Right hindlimb (tissue), 1 donor: Measurements from ENCODE around the gene LHFPL2.
"Not testable (repeated sequence)": the region's sequence is repeated elsewhere in the genome, so short reads cannot be mapped to it uniquely, and the experiment has no call there.

Experiments used
- DNase-seq: peaks from one replicate; pipeline ENCODE4 v3.0.0-alpha.2; 2018

LHFPL2 gene, protein sequence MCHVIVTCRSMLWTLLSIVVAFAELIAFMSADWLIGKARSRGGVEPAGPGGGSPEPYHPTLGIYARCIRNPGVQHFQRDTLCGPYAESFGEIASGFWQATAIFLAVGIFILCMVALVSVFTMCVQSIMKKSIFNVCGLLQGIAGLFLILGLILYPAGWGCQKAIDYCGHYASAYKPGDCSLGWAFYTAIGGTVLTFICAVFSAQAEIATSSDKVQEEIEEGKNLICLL

DNA sequence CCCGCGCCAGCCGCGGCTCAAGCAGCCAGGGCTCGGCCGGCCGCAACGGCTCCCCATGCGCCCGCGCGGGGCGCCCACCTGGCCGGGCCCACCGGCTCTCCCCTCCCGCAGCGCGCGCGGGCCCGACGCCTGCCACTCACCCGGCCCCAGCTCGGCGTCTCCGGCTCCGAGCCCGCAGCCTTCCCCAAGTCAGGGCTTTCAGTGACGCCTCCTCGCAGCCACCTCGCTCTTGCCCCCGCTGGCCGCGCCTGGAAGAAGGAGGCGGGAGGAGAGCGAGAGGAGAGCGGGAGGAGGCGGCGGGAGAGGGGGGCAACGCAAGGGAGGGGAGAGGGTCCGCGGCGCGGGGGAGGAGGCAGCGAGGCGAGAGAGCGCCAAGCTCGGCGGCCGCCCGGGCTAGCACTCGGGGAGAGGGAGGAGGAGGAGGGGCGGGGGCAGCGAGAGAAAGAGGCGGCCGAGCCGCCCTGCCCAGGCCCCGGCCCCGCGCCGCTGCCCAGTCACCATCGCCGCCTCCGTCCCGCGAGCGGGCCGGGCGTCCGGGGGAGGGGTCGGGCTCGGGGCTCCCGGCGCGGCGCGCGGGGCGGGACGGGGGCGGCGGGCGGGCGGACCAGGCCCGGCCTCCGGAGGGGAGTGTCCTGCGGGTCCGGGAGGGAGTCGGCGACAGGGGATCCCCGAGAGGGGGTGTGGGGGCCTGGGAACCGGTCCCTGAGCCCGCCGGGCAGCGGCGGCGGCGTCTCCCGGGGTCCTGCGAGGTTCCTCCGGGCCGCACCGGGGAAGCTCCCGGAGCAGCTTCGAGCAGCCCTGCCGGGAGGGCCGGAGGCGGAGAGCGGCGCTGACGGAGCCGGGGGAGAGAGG lies at the start of gene LHFPL2:
Gene LHFPL2, minus strand, starts transcription at position 414 of the 852 bp plus-strand sequence. CDS start 138,559 bp downstream, outside the sequence.
- peak; percentile 93 for DNase-seq

DNA sequence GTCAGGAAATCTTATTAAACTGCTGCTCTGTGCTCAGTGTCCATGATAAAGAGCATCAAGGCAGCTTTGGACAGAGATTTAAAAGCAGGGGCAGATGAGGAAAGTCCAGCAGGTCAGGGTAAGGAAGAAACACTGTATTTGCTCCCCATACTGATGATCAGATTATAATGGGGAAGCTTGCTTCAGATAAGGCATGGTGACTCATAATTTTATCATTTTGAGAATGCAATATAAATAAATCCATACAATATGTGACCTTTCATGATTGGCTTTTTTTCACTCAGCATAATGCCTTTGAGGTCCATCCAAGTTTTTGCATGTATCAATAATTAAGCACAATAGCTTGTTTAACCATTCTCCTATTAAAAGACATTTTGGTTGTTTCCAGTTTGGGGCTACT lies 48.1 kb upstream of the LHFPL2 start:
- DNase-seq: no peak

DNA sequence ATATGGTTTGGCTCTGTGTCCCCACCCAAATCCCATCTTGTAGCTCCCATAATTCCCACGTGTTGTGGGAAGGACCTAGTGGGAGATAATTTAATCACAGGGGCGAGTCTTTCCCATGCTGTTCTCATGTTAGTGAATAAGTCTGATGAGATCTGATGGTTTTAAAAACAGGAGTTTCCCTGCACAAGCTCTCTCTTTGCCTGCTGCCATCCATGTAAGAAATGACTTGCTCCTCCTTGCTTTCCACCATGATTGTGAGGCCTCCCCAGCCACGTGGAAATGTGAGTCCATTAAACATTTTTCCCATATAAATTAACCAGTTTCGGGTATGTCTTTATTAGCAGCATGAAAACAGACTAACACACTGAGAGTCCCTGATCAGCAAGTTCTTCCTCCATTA lies 47.5 kb upstream of the LHFPL2 start:
- DNase-seq: not testable (repeated sequence)

DNA sequence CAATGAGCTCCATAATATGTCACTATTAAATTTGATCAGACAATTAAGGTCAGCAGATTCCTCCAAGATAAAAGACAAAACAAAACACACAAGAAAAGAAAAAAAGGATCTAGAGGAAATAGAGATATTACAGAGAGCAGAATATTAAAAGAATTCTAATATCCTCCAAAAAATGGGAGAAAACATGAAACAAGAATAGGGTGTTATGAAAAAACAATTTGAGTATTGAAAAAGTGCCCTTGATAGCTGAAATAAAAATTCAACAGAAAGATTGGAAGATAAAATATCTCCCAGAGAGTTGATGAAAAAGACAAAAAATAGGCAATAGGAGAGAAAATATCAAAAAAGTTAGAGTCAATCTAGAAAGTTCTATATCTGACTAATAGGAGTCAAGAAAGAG lies 44.8 kb upstream of the LHFPL2 start:
- no peak for DNase-seq

DNA sequence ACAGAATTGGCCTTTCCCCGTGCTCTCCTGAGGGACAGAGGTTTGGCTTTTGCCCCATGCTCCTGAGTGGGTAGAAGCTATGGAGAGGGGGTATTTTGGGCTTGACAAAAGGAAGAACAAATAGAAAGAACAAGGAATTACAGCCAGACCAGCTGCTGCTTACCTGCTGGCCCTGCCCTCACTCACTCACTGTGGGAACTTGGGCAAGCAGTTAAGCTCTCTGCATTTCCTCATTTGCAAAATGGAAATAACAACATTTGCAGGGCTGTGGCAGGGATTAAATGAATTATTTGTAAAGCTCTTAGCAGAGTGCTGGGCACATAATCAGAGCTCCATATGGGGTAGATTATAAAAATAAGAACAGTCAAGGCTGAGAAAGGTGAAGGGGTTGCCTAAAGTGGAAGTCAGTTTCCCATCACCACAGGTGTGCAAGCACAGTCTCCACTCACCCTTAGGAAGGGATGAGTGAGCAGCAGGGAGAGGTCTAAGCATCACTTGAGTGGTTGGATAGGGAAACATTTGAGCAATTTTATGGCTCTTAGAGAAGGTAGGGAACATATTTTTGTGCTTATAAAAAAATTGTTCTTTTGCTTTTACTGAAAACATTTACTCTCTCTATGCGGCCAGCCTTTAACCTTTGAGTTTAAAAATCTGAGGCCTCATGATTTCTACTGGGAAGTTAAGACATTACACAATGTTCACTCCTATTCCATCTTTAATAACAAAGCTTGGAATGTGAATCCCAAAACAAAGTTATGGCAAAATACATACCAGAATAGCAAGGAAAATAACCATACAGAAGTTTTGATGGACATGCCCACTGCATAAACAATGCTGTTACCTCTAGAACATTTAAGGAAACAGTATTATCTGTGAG lies 42.8 kb upstream of the LHFPL2 start:
- DNase-seq: no peak

DNA sequence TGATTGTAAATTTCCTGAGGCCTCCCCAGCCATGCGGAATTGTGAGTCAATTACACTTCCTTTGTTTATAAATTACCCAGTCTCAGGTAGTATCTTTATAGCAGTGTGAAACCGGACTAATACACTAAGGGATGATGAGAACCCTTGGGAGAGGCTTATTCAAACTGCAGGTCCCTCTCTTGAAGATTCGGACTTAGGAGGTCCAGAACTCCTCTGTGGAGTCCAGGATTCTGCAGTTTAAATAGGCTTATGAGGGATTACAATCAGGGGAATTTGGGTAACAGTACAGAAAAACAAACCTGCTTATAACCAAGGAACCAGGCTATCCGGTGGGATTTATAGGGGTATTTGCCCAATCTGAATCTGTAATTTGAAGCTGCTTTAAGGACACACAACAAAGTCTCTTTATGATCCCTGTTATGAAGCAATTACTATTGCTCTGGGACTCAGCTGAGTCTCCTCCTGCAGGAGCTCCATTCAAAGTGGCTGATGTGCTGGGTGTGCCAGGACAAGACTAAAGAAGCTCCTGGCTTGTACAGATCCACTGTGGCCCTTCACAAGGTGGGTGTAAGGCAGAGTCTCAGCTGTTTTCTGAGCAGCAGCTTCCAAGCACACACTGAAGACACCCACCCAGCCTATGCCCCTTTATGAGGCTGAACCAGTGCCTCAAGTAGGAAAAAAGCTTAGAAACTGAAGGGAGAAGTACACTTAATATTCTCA lies 41.8 kb upstream of the LHFPL2 start:
- DNase-seq: no peak

DNA sequence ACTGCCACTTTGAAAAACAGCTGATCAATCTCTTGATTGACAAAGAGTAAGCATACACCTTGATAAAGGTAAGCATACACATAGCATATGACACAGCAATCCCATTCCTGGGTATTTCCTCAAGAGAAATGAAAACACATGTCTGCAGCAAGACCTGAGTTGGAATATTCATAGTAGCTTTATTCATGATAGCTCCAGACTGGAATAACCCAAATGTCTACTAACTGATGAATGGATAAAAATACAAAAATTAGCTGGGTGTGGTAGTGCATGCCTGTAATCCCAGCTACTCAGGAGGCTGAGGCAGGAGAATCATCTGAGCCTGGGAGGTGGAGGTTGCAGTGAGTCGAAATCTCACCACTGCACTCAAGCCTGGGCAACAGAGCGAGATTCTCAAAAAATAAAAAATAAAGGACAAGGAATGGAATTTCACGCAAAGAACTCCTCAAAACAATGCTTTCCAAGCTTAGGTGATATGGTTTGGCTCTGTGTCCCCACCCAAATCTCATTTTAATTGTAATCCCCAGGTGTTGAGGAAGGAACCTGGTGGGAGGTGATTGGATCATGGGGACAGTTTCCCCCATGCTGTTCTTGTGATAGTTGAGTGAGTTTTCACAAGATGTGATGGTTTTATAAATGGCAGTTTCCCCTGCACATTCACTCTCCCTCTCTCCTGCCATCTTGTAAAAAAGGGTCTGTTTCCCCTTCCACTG lies 41.1 kb upstream of the LHFPL2 start:
- DNase-seq: no peak

DNA sequence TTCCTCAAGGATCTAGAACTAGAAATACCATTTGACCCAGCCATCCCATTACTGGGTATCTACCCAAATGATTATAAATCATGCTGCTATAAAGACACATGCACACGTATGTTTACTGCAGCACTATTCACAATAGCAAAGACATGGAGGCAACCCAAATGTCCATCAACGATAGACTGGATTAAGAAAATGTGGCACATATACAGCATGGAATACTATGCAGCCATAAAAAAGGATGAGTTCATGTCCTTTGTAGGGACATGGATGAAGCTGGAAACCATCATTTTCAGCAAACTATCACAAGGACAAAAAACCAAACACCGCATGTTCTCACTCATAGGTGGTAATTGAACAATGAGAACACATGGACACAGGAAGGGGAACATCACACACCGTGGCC lies 38.9 kb upstream of the LHFPL2 start:
- not testable (repeated sequence) for DNase-seq

DNA sequence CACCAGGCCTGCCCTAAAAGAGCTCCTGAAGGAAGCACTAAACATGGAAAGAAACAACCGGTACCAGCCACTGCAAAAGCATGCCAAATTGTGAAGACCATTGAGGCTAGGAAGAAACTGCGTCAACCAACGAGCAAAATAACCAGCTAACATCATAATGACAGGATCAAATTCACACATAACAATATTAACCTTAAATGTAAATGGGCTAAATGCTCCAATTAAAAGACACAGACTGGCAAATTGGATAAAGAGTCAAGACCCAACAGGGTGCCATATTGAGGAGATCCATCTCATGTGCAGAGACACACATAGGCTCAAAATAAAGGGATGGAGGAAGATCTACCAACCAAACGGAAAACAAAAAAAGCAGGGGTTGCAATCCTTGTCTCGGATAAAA lies 35.3 kb upstream of the LHFPL2 start:
- DNase-seq: not testable (repeated sequence)

DNA sequence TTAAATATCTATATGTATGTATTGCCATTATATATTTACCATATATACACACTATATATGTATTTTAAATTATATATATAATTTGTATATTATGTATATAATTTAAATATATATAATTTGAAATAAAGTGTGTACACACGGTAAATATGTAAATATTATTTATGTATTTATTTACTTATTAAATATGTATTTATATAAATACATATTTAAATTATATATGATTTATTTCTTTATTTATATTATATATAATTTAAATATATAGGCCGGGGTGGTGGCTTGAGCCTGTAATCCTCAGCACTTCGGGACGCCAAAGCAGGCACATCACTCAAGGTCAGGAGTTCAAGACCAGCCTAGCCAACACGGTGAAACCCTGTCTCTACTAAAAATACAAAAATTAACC lies 31.3 kb upstream of the LHFPL2 start:
- DNase-seq: no peak

DNA sequence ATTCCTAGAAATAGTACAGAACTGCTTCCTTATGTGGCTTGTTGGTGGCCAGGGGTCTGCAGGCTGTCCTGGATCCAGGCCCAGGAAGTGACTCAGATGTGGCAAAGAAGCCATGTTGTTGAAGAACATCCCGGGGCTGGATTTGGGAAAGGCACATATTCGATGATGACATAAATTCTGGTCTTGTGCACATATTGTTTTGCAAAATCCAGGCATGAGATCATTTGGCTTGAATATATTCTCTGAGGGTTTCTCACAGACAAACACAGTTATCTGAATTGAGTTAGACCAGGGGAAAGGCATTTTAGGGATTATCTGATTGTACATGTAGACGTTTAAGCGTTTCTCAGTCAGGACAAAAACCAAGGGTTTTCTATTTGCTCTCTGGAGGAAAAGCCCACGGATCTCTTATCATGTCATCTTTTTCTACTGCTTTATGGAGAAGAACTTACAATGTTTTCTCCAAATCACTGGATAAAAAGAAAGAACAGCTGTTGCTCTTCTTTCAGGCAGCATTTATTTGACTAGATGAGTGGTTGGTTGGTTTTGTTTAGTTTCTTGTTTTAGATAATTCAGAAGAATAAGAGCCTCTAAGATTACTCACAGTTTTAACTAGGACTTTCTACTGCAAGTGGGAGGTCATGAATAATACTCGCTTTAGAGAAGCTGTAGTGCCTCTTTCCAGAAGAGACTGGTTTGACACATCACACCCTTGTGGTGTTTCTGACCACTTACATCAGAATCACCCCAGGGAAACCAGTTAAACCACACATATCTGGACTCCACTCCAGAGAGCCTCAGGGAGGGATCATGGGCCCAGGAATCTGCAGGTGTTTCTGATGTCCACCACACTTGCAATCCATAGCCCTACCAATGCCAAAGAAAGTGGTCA lies 29.5 kb upstream of the LHFPL2 start:
- peak; percentile 89 for DNase-seq

DNA sequence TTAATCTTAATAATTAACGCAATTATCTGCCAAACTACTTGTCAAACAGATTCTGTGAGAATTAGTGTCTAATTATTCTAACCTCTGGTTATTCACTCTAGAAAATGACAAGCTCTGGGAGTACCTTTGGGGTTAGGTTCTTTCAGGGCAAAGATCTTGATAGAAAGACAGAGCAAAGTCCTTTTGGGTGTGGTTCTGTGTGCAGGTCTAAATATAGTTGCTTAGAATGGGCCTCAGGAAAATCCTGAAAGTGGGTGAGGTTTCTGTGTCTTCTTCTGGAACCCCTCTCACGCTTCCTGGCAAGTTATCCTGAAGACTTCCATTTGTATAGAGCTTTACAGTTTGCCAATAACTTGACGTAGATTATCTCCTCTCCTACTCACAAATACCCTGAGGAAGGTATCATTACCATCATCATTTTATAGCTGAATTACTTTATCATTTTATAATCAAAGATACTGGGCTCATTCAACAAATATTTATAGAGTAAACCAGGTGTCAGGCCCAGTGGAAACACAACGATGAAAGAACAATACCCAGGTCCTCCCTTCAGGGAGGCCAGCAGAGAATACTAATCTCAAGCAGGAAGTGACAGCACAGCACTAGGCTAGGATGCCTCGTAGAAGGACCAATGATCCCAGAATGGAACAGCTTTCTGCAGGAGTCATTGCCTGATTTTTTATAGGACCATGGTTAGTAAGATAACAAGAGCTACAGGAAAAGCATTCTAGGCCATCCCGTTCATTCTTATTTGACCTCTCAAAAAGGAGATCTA lies 27.6 kb upstream of the LHFPL2 start:
- no peak for DNase-seq

DNA sequence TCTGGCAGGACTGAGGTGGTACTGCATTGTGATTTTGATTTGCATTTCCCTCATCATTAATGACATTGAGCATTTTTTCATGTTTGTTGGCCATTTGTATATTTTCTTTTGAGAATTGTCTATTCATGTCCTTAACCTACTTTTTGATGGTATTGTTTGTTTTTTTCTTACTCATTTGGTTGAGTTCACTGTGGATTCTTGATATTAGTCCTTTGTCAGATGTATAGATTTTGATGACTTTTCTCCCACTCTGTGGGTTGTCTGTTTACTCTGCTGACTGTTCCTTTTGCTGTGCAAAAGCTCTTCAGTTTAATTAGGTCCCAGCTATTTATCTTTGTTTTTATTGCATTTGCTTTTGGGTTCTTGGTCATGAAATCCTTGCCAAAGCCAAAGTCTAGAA lies 25.3 kb upstream of the LHFPL2 start:
- DNase-seq: not testable (repeated sequence)

DNA sequence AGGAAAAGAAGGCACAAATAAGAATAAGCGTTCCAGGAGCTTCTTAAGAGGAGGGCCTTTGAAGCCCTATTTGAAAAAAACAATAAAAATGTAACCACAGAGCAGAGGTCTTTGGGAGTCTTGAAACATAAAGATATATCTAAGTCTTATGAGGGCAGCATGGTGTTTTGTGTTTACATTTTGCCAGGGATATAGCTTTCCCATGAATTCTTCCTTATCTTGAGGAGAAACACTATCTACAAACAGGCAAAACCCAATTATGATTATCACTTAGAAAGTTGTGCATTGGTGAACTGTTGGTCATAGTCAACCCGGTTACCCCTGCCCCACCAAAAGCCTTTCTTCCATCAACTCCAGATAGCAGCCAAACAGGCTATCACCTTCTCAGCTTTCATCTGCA lies 23.6 kb upstream of the LHFPL2 start:
- no peak for DNase-seq

DNA sequence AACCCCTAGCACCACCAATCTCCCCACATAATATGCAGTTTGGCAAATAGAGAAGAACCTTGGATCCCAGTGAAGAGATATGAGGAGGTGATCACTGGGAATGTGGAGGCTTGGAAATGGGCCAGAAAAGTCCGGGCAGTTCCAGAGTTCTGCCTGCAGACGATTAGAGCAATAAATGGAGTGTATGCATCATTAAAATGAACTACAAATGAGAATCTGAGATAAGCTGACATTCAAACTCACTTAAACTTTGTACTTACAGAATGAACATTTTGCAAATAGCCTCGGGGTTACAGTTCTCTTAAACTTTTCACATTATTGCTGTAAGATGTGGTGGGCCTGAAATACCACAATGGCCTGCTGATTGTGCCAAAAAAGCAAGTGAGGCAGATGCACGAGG lies 23.0 kb upstream of the LHFPL2 start:
- DNase-seq: peak; percentile 43

DNA sequence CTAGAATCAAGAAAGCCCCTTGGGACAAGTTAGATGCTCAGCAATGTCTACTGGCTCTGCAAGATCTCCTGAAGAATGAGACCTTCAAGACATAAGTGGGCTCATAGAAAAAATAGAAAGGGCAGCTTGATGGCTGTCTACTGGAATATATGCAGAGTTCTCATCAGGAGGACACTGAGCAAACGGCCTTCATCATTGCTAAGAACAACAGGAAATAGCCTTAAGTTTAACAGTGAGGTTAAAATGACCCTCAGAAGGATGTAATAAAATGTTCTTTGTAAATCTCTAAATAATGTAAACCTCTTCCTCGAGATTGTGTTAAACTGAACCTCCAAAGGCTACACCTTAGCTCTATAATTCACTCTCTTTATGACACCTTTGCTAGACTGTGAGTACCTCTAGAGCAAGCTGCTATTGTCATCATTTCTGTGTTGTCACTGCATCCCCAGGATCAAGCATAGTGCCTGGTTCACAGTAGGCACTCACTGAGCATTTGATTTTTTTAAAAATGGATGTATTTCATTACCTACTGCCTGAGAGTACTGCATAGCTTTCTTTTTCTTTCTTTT lies 22.2 kb upstream of the LHFPL2 start:
- DNase-seq: no peak

DNA sequence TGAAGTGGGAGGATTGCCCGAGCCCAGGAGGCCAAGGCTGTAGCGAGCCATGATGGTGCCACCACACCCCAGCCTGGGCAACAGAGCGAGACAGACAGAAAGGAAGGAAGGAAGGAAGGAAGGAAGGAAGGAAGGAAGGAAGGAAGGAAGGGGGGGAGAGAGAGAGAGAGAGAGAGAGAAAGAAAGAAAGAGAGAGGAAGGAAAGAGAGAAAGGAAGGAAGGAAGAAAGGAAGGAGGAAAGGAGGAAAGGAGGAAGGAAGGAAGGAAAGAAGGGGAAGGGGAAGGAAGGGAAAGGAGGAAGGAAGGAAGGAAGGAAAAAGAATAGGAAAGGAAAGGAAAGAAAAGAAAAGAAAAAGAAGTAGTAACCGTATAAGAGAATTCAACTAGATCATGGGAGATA lies 20.8 kb upstream of the LHFPL2 start:
- no peak for DNase-seq

DNA sequence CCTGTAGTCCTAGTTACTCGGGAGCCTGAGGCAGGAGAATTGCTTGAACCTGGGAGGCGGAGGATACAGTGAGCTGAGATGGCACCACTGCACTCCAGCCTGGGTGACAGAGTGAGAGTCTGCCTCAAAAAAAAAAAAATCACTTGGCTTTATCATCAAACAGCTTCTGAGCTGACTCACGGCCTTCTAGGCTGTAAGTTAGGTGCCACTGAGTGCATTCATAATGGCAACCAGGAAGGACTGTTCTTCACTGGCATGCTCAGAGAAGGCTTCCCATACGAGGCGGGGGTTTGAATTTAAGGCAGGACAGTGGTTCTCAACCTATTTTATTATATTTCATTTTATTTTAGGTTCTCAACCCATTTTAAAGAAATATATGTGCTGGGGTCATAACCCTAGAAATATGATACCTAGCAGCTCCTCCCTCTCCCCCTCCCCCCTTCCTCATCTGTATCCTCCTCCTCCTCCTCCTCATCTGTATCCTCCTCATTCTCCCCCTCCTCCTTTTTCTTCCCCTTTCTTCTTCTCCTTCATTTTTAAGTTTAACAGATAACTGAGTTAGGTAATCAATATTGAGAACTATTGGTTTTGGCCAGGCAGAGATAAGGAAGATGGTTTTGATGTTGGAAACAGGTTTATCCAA lies 19.0 kb upstream of the LHFPL2 start:
- no peak for DNase-seq

DNA sequence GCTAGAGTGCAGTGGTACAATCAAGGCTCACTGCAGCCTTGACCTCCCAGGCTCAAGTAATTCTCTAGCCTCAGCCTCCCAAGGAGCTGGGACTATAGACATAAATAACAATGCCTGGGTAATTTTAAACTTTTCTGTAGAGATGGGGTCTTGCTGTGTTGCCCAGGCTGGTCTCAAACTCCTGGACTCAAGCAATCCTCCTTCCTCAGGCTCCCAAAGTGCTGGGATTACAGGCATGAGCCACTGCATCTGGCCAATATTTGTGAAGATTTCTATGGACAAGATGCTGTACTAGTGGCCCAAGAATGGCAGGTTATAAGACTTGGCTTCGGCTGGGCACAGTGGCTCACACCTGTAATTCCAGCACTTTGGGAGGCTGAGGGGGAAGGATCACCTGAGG lies 18.4 kb upstream of the LHFPL2 start:
- not testable (repeated sequence) for DNase-seq
